ENCODE results near the gene ACADL. TPM values are rescaled to one million over a fixed set of nuclear protein-coding genes. Genes with fewer than 3 reads are reported as not detected.

ACADL gene
- polyA plus RNA-seq, 3 donors: not detected

DNA sequence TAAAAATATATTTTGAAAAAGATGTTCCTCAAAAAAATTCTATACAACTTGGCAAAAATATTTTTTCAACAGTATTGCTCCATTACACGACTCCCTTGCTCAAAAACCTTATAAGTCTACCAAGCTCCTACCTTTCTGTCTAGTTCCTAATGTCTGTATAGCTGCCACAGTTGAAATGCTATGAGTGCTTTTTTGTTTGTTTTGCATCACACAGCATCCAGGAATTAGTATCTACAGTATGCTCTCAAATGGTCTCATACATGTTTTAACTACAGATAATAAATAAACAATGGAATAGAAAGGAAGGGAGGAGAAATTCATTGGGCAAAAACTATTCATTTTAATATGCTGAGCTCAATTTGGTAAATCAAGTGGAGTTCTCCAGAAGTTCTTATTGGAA is 17.3 kb downstream of the ACADL start:
- H3K9me3 ChIP-seq (replicated peaks in 1 of 2; ENCODE audit: control insufficient read depth in 1 of 2, insufficient read depth in 1 of 2, low read length in 2 of 2): no peaks in the 10 kb centered on the region
- no peak overlapping the region for H3K9ac ChIP-seq (ENCODE audit: insufficient read depth, low read length, poor library complexity, severe bottlenecking)
- no CpG with 5 or more reads among the region's 1 CpG for WGBS (ENCODE audit: insufficient coverage)
- H3K4me1 ChIP-seq (ENCODE audit: control insufficient read depth in 1 of 2, insufficient read depth in 2 of 2, low read length in 2 of 2): no peaks in the 10 kb centered on the region
- no peak overlapping the region for H3K4me2 ChIP-seq (replicated peaks; ENCODE audit: extremely low read depth, low read length, poor library complexity, severe bottlenecking)
- H3K79me2 ChIP-seq (ENCODE audit: insufficient read depth, low read length): no peaks in the 10 kb centered on the region
- Mint-ChIP-seq H3K27ac (no peak overlapping the region), H3K36me3 (no peaks in the 10 kb centered on the region), H3K4me1 (no peaks in the 10 kb centered on the region), H3K9me3 (peaks cover 0 to 2% (median 0%) of the 10 kb centered on the region in 7 donors), H3K27me3 (ENCODE audit: low read depth in 3 of 3) (peaks cover 2 to 3% (median 2%) of the 10 kb centered on the region in 3 donors), H3K4me3 (no peak overlapping the region)
- H3K4me3 ChIP-seq (replicated peaks in 1 of 3; ENCODE audit: low read depth in 2 of 3, low read length in 3 of 3): no peak overlapping the region
- DNase-seq: no peak
- peaks cover 0 to 3% of the 10 kb centered on the region in 2 donors for H3K27me3 ChIP-seq (ENCODE audit: control insufficient read depth in 2 of 2, insufficient read depth in 2 of 2, low read length in 2 of 2)
- TF ChIP-seq CTCF (IDR thresholded peaks at IDR 0.05): no peak
- intact Hi-C loops (cut with micrococcal nuclease): no loop called here
- H3K36me3 ChIP-seq (replicated peaks in 1 of 2; ENCODE audit: control insufficient read depth in 1 of 2, insufficient read depth in 2 of 2, low read length in 2 of 2): no peaks in the 10 kb centered on the region
- no peaks in the 10 kb centered on the region for H4K20me1 ChIP-seq (ENCODE audit: insufficient read depth, low read length)
- no peak overlapping the region for H3K27ac ChIP-seq (ENCODE audit: low read depth in 1 of 2, low read length in 2 of 2)
- H2AFZ ChIP-seq (ENCODE audit: insufficient read depth, low read depth, low read length, poor library complexity, severe bottlenecking): no peak overlapping the region

- H3K27me3 Mint-ChIP-seq (ENCODE audit: low read depth in 3 of 3): peaks cover 2 to 11% (median 2%) of the 10 kb centered on the region in 3 donors
- no peaks in the 10 kb centered on the region for H3K9me3 Mint-ChIP-seq
- no peaks in the 10 kb centered on the region for H3K36me3 Mint-ChIP-seq
- Histone ChIP-seq H3K36me3 (replicated peaks in 1 of 2; ENCODE audit: control insufficient read depth in 1 of 2, insufficient read depth in 2 of 2, low read length in 2 of 2) (no peaks in the 10 kb centered on the region), H3K27me3 (ENCODE audit: control insufficient read depth in 2 of 2, insufficient read depth in 2 of 2, low read length in 2 of 2) (peaks cover 0 to 3% of the 10 kb centered on the region in 2 donors), H3K9me3 (replicated peaks in 1 of 2; ENCODE audit: control insufficient read depth in 1 of 2, insufficient read depth in 1 of 2, low read length in 2 of 2) (no peaks in the 10 kb centered on the region), H3K9ac (ENCODE audit: insufficient read depth, low read length, poor library complexity, severe bottlenecking) (no peak overlapping the region), H3K4me3 (replicated peaks in 1 of 3; ENCODE audit: low read depth in 2 of 3, low read length in 3 of 3) (no peak overlapping the region), H2AFZ (ENCODE audit: insufficient read depth, low read depth, low read length, poor library complexity, severe bottlenecking) (no peak overlapping the region), H3K27ac (ENCODE audit: low read depth in 1 of 2, low read length in 2 of 2) (no peak overlapping the region), H3K4me2 (replicated peaks; ENCODE audit: extremely low read depth, low read length, poor library complexity, severe bottlenecking) (no peak overlapping the region), H4K20me1 (ENCODE audit: insufficient read depth, low read length) (no peaks in the 10 kb centered on the region), H3K4me1 (ENCODE audit: control insufficient read depth in 1 of 2, insufficient read depth in 2 of 2, low read length in 2 of 2) (no peaks in the 10 kb centered on the region), H3K79me2 (ENCODE audit: insufficient read depth, low read length) (no peaks in the 10 kb centered on the region)
- intact Hi-C loops (cut with micrococcal nuclease): no loop called here
- H3K4me1 Mint-ChIP-seq: no peaks in the 10 kb centered on the region
- no peak overlapping the region for H3K4me3 Mint-ChIP-seq
- no peak overlapping the region for H3K27ac Mint-ChIP-seq
- no peak for TF ChIP-seq CTCF (IDR thresholded peaks at IDR 0.05)
- DNase-seq: no peak
- WGBS (ENCODE audit: insufficient coverage): no CpG with 5 or more reads among the region's 1 CpG
These were observed 21.7 kb downstream of the ACADL start for GRCh38 chr2:210203558-210203957.
